Measurements from ENCODE around the gene ZMYND15.

Gene ZMYND15

DNA sequence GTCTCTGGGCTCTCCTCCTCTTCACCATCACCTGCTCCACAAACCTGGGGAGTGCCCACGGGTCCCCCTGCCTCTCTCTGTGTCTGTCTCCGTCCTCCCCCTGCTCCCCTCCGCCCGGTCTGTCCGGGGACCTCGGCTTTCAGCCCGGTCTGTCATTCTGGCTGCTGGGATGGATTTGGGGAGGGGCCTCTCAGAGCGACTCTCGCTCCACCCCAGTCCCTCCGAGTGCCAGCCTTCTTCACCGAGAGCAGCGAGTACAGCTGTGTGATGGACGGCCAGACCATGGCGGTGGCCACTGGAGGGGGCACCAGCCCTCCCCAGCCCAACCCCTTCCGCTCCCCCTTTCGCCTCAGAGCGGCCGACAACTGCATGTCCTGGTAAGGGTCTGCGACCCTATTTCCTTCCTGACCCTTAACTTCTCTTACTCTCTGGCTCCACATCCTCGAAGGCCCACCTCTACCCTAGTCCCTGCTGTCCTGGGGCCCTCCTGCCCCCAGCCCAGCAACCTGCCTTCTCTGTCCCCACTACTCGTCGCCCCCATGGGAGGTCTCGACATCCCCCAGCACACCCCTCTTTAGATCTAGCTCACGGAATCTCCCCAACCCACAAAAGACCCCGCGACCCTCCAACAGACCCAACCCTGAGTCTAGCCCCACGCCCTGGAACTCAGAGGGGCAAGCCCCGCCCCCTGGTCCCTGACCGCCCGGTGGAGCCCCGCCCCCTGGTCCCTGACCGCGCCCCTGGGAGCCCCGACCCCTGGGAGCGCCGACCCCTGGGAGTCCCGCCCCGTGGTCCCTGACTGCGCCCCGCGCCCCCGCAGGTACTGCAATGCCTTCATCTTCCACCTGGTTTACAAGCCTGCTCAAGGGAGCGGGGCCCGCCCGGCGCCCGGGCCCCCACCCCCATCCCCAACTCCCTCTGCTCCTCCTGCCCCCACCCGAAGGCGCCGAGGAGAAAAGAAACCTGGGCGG is 5.7 kb downstream of the ZMYND15 start:
- FAIRE-seq: no peak

DNA sequence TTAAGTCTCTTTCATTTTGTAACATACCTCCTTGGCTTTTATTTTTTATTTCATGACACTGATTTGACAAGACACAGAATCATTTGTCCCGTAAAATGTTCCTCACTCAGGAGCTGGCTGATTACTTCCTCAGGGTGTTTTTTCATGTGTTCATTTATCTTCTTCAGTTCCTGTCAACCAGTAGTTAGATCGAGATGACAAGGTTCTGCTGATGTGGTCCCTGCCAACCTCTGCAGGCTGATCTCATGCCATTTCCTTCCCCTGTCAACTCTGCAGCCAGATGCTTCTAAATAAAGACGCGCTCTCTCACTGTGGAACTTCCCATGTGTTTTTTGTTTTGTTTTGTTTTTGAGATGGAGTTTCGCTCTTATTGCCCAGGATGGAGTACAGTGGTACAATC is 8.2 kb downstream of the ZMYND15 start:
- no peak for FAIRE-seq

DNA sequence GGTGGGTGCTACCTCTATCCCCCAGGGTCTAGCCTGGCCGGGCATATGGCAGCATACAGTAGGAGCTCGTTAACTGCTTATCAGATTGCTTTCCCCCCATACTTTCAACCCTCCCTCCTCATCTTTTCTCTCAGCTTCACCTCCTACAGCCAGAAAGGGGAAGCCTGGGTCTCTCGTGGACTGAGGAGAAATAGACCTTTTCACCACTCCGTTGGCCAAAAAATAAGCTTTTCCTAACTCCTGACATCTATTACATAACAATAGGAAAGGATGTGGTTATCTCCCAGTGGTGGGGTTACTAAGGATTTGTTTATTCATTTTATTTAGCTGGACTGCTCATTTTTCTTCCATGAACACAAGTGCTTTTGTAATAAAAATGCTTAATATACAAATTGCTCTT is 9.1 kb downstream of the ZMYND15 start:
- no peak for FAIRE-seq

DNA sequence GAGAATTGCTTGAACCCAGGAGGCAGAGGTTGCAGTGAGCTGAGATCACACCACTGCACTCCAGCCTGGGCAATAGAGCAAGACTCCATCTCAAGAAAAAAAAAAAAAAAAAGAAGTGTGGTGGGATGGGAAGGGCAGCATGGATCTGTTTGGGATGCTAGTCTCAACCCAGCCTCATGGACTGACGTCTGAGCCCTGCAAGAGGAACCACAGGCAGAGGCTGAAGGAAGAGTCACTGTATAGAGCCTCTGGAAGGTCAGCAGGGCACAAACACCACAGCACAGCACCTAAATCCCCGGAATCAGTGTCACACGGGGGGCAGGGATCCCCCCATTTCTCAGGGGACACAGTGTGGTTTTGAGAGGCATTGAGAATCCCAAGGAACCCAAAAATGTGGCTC is 11.0 kb downstream of the ZMYND15 start:
- no peak for FAIRE-seq

DNA sequence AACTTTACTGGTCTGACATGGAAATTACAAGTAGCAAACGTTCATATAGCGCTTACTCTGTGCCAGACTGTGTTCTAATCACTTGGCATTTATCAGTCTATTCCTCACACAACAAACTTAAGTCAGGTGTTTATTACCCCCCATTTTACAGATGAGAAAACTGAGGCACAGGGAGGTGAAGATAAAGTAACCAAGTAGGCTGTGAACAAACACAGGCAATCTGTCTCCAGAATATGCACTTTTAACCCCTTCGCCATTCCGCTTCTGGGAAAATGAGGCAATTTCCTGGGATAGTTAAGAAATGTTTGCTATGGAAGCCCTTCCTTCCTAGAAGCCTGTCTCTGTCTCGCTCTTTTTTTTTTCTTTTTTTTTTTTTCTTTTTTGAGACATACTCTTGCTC is 12.3 kb downstream of the ZMYND15 start:
- FAIRE-seq: no peak

DNA sequence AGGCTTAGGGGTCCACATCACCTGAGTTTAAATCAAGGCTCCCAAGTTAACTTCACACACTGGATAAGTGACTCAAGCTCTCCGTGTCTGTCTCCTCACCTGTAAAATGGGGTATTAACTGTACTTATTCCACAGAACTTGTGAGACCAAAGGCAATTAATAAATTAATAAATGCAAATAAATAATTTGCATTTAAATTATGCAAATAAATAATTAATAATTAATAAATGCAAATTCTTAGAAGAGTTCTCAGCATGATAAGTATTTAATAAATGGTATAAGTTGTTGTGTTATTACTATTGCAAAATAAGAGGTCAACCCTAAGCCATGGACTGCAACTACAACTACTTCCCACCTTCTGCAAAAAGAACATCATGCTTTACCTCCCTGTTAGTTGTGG is 13.8 kb downstream of the ZMYND15 start:
- no peak for FAIRE-seq

- FAIRE-seq: no peak
These were observed 20.2 kb downstream of the ZMYND15 start for GRCh38 chr17:4759776-4760236.

DNA sequence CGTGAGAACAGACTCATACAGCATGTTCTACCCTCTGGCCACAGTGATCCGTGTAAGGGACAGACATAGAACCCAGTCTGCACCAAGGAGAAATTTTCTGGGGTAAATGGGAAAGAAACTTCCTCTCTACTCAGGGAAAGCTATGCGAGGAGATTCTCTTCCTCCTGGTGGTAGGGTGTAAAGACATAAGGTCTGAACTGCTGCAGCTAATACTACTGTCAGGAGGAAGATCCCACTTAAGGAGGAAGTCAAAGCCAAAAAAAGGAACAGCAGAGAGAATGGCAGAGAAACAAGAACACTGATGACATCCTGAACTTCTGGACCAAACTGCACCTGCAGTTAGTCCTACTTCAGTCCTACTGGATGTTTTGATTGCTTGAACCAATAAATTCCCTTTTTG is 25.0 kb downstream of the ZMYND15 start:
- FAIRE-seq: no peak

DNA sequence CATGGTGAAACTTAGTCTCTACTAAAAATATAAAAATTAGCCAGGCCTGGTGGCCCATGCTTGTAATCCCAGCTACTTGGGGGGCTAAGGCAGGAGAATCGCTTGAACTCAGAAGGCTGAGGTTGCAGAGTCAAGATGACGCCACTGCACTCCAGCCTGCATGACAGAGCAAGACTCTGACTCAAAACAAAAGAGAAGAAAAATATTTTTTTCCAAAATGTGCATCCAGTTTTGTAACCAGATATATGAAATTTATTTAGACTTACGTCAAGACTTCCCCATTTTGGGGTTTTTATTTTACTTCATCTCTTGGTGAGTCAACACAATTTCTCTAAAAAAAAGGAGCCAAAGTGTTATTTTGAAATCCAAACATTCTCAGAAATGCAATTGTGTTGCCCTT is 26.6 kb downstream of the ZMYND15 start:
- FAIRE-seq: no peak

GRCh38 chr17:4766723-4767122 is 27.1 kb downstream of the ZMYND15 start:
- no peak for FAIRE-seq

DNA sequence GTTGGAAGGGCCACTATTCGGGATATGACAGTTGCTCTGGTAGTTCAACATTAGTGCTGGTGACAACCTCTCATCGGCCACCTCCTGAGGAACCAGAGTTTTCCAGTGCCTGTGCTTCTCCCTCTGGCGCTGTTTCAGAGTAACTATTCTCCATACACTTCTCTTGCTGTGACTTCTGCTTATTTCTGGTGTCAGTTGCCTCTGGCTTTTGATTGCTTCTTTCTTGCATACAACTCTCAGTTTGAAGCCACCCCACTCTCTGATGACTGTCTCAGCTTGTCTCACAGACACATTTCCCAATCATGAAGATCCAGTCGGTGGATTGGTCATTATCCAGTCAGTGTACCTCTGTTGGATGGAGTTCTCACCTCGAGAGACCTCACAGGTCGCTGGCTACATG is 28.7 kb downstream of the ZMYND15 start:
- no peak for FAIRE-seq

DNA sequence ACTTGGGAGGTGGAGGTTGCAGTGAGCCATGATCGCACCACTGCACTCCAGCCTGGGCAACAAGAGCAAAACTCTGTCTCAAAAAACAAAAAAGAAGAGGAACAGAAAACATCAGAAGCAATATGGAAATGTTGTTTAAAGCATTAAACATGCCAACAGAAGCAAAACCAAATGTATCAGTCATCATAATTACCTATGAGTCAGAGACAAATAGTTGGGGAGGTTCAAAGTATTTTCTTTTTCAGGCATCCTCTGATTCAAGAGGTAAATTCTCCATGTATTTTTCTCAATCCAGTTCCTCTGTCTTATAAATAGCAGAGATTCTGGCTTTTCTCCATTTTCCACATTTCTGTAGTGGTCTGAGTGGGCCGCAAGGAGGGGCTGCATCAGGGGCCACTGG is 30.0 kb downstream of the ZMYND15 start:
- FAIRE-seq: no peak

GRCh38 chr17:4771519-4772234 is 32.0 kb downstream of the ZMYND15 start, which contains the start of gene TM4SF5:
TSS of gene TM4SF5 (plus strand) at chr17:4771886. CDS start at chr17:4771923, 37 bp downstream.
- FAIRE-seq: no peak

- FAIRE-seq: no peak
These were observed 32.6 kb downstream of the ZMYND15 start for GRCh38 chr17:4772235-4772613.

DNA sequence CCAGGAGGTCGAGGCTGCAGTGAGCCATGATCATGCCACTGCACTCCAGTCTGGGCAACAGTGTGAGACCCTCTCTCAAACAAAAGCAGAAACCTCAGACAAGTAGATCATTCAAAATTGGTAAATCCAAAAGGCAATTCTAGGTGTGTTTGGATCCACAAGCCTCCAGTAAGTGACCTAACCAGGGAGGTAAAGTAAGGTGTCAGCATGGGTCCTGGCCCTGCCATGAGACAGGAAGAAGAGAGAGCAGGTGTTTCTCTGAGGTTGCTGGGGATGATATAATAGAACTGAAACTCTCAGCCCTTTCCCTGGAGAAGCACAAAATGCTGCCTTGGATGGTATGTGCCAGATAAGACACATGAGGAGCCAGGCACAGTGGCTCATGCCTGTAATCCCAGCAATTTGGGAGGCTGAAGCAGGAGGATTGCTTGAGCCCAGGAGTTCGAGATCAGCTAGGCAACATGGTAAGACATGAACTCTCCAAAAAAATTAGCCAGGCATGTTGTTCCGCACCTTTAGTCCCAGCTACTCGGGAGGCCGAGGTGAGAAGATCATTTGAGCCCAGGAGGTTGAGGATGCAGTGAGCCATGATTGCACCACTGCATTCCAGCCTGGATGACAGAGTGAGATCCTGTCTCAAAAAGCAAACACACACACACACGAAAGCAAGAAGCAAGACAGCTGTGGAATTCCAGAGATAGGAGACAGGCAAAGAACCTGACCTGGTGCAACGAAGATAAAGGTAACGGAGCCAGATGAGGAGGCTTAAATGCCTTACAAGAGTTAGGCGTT is 38.5 kb downstream of the ZMYND15 start:
- no peak for FAIRE-seq

GRCh38 chr17:4780325-4780955 is 40.8 kb downstream of the ZMYND15 start:
- FAIRE-seq: no peak

- FAIRE-seq: no peak
These were observed 43.0 kb downstream of the ZMYND15 start for GRCh38 chr17:4782652-4783051.

DNA sequence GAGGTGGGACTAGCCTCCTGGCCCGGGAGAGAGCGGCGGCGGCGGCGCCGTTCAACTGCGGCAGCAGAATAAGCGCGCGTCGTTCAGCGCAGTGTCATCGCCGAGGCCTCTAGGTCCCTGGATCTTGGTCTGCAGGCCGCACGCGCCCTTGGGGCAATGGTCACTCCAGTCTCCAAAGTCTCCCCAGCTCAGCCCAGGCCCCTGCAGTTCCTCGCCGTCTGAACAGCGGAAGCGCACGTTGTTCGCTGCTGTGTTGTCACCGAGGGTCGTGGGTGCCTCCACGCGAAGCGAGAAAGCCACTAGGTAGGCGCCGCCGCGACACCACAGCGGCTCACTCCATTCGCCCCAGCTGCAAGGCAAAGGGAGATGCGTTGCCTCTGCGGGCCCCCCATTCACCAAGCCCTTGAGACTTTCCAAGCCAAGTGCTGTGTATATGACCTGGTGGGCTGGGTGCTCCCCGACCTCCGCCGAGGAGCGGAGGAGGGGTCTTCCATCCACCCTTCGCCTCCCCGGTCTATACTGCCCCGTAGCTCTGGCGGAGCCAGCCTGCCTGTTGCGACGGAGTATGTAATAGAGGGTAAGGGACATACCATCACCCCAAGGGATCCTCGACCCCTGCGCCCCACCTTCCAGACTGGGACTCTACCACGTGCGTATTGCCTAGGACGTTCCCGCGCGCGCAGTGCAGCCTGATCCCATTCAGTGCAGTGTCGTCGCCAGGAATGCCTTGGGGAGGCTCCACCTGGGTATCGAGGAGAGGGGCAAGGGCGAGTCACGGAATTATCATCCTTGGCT is 45.9 kb downstream of the ZMYND15 start:
- no peak for FAIRE-seq

DNA sequence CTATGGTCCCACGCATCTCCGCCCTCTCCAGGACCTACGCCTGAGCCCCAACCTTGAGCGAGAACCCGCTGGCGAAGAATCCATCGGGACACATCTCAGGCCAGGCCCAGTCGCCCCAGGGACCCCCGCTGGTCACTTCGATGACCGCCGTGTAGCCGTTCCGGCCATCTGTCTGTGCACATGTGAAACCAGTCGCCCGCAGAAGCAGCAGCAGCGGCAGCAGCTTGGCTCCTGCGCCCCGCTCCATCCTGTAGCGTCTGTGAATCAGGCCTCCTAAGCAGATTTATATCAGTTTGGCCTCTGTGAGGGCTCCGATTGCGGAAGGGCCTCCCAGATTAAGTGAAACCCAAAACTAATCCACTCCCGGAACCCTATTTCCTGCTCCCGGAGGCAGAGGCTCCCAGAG is 46.5 kb downstream of the ZMYND15 start, which contains the start of gene VMO1:
TSS of gene VMO1 (minus strand) at position 259 of the 406 bp plus-strand sequence. CDS start at position 247, 12 bp downstream.
- FAIRE-seq: no peak

- no peak for FAIRE-seq
These were observed 46.9 kb downstream of the ZMYND15 start for GRCh38 chr17:4786516-4786915.

GRCh38 chr17:4788159-4788806 is 48.6 kb downstream of the ZMYND15 start:
- FAIRE-seq: no peak

Measured in endometrium (tissue), 2 donors.